HuH-7 (cell line): ENCODE results near the gene STARD10.
A peak's percentile ranks its signal among the peaks of the same experiment; 100 is the strongest.
"Not testable (repeated sequence)": the region's sequence is repeated elsewhere in the genome, so short reads cannot be mapped to it uniquely, and the experiment has no call there.

ENCODE experiments used
- DNase-seq: peaks from one replicate; pipeline ENCODE4 v3.0.0; 2011; ENCODE audit warnings: low spot score

STARD10 gene, protein sequence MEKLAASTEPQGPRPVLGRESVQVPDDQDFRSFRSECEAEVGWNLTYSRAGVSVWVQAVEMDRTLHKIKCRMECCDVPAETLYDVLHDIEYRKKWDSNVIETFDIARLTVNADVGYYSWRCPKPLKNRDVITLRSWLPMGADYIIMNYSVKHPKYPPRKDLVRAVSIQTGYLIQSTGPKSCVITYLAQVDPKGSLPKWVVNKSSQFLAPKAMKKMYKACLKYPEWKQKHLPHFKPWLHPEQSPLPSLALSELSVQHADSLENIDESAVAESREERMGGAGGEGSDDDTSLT

DNA sequence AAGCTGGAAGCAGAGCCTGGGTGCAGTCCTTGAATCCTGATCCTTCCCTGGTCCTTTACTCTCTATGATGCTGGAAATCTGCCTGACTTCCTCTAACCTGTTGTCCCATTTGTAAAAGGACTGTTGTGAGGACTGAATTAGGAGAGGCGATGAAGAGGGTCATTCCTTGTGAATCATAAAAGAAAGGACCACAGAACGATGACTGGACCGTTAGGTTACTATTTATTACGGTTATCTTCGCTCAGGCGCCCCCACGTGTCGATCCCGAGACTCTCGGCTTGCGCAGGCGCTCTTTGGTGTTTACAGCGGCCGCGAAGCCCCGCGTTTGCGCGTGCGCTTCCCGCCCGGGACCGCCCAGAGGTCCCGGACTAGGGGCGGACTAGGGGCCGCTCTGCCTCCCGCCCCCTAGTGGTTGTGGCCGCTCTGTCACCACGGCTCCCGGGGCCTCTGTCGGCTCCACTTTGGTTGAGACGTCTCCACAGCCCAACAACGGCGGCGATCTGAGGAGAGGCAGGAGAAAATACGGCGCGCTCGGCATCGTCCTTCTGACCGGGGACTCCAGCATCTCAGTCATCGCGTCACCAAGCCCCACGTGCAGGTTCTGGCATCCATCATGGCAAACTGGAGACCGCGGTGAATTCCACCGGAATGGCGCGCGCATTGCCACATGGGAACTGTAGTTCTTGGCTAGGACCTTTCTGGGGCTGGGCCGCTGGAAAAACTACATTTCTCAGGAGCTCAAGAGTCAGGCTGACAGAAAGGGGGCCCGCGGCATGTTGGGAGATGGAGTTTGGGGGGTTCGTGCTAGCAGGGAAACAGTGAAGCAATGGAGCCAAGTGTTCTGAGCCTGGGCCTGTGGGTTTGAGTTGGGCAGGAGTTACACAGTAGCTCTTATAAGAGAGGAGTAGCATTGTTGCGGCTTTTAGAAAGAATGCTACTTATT is at the start of gene STARD10:
Gene STARD10 (minus strand): TSS at position 623 of the 943 bp plus-strand sequence. CDS start 12,866 bp downstream, outside the sequence.
- DNase-seq = peak; percentile 90

DNA sequence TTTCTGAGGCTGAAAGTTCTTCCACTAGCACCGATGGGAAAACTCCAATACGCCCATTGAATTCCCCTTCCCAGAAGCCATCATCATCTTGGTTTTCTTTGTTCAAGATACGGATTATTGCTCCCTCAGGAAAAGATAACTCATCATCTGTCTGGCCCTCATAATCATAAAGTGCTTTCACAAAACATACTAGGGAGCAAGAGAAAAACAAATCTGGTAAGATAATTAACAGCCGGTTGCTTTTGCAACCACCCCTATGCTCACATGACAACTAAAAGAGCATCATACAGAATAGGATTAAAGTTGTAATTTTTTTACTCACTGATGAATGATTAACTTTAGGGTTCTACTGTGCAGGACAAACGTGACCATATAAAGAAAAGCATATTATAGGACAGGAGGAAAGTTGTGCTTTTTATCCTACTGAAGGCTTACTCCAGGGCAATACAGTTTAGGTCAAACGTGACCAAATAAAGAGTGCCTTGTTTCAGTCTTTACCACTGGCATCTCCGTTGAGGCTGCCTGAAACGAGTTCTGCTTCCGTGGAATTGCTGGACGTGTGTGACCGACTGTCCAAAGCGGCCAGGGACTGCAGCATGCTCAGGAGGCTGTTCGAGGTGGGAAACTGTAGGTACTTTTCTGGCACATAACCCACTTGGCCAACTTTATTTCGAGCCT is 48.9 kb upstream of the STARD10 start:
- DNase-seq = no peak

DNA sequence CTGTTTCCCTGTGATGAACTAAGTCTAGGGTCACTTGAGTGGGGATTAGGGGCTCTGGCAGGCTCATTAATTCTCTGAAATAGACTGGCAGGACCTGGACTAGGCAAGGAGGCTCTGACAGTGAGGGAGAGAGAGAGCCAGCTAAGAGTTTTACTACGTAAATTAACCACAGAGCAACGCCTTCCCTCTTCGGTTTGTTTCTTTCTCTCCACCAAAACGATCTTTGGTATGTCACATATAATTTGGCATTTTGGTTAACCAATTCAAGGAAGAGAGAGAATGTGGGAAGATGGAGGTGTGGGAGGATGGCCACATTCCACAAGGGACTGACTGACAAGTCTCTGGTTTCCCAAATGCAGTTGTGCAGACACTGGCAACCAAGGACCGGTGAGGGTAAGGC is 48.3 kb upstream of the STARD10 start:
- DNase-seq = no peak

DNA sequence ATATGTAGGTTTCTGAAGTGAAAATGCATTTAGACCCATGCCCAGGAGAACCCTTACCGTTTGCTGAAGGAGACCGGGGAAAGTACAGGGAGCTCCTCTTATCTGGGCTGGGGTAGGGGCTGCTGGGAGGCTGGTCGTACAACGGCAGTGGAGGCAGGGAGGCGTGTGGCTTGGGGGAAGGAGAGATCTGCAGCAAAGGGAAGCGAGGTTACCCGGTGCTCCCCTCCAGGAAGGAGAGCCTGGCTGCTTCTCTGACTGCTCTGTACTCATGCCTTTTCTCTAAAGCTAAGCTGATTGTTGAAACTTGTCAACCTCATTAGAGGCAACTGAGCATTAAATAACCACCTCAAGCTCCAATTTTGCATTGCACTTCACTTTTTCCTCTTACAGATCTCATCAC is 47.5 kb upstream of the STARD10 start:
- no peak for DNase-seq

DNA sequence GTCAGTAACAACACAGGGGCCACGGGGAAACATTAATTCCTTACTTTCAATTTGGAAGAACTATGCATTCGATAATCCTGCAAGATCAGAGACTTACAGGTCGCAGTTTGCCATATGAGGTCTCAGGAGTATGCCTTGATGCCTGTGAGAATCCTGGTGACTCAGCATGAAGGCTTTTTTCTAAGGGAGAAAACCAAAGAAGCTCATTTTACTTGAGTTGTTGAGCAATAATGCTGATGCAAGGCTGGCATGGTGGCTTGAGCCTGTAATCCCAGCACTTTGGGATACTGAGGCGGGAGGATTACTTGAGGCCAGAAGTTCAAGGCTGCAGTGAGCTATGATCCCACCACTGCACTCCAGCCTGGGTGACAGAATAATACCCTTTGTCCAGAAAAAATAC is 46.9 kb upstream of the STARD10 start:
- DNase-seq = no peak

DNA sequence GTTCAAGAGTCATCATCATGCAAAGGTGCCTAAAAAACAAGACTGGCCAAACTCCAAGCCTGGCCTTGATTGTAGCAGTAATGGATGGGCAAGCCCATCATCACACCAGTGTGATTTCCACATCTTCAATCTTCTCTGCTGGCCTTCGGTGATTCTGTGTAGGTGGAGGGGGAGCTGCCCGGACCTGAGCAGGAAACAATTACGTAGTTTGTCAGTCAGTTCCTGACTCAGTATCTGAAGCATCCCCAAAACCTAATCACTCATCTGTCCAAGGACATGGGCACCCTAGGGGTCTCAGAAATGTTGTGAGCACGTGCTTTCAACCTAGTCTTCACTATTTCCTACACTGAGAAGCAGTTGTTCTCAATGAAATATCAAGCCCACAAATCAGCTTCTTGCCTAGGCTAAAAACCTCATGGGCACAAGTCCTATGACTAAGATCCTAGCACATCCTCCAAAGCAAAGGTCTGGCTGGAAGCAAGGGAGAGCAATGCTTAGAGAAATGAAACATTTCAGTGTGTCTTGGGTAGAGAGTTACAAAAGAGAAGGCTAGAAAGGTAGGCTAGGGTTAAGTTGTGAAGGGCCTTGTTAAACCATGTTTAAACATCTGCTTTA is 45.0 kb upstream of the STARD10 start:
- DNase-seq = no peak

DNA sequence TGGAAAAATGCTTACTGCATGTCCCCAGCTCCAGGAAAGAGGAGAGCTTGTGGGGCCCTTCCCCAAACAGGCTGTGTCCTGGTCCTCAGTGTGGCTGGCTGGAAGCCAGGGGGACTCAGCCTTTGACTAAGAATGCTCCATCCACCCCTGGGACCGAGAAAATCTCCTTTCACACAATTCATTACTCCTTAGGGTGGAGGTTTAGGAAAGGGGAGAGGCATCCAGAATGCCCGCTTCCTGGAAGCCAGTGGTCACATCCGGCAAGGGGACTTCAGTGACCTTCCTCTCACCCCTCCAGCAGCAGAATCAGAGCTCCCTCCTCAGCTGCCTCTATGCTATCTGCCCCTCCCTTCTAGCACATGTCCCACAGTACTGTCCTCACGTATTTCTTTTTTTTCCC is 42.3 kb upstream of the STARD10 start:
- no peak for DNase-seq

DNA sequence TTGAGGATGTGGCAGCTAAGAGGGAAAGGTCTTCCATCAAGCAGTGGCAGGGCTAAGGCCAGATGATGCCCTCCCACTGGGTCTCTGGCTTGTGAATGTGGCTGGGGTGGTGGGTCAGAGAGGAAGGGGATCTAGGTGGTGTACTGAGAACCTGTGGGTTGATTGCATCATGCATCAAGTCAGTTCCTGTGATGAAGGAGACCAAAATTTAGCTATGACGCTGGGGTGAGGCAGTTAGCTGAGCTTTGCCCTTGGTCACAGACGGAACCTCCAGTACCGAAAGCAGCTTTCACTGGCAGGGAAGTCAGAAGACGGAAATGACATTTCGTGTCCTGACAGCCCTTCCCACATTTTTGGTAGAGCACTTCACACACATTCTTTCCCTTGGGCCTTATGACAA is 41.1 kb upstream of the STARD10 start:
- DNase-seq = no peak

DNA sequence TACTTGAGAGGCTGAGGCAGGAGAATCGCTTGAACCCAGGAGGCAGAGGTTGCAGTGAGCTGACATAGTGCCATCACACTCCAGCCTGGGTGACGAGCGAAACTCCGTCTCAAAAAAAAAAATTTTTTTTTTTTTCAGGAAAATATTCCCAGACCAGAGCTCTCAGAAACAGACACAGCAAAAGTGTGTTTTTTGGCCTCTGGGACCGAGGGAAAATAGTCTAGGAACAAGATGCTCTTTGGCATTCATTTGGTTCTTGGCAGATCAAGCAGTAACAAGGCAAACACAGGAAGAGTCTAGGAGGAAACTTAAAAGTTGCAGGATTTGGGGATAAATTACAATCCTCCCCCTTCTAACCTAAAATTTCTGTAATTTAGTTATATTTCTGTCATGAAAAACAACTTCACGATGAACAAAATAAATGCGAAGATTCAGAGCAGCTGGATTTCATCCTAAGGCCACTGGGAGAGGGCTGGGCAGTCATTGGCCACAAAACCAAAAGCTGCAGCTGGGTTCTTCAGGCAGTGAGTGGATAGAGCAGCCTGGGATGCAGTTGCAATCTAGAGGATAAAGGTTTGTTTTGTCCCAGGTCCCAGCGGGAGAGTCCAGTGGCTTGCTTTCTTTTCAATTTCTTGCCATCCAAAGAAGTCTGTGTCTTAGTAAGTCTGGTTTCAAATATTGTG is 40.1 kb upstream of the STARD10 start:
- DNase-seq = no peak

DNA sequence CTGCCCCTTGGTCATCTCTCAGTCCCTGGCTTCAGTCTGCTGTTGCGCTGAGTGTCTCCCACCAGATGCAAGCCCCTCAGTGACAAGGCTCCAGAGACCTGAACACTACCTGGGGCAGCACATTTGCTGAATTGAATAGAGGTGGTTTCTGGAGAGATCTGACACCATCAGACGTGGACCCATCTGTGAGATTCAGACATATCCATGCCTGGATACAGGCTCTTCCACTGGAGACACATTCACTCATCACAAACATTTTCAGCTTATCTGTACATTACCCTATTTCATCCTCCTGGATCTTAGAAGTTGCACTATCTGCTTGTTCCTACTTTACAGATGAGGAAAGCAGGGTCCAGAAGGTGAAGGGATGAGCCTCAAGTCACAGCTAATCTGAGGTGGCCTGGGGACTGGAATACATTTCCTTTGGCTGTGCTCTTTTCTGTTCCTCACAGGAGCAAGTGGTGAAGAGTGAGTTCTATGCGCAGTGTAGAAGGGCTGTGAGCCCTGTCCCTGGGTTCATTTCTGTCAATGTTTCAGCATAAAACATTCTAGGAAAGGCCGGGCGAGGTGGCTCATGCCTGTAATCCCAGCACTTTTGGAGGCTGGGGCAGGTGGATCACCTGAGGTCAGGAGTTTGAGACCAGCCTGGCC is 39.4 kb upstream of the STARD10 start:
- no peak for DNase-seq

DNA sequence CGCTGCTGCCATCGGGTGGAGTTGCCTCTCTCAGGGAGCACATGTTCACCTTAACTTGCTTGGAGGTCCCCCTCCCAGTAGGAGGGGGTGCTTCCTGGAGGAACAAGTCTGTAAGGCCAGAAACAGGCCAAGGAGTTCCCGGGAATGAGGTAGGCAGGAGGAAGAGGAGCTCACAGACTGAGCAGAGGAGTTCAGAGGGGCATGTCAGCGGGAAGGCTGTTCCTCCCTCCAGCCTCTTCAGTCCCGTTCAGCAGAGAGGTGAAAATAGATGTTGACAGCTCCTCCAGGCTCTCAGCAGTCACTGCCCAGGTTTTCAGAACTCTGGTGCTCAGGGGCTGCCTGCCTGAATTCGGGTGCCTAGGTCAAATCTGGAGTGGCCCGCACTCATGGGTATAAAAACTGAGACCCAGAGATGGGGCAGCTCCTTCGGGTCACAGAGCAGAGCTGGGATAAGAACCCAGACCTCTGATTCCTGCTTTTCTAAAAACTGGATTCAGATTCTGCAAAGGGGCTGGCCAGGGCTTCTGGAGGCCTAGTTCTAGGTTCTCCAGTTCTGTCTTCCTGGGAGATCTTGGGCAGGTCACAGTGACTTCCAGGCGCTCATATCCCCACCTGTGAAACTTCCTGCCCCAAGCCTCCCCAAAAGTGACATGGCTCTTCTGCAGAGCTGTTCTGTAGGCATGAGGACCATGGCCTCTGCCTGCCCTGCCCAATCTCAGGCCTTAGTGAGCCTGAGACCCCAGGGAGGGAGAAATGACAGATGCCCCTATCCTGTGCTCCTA is 38.6 kb upstream of the STARD10 start:
- no peak for DNase-seq

DNA sequence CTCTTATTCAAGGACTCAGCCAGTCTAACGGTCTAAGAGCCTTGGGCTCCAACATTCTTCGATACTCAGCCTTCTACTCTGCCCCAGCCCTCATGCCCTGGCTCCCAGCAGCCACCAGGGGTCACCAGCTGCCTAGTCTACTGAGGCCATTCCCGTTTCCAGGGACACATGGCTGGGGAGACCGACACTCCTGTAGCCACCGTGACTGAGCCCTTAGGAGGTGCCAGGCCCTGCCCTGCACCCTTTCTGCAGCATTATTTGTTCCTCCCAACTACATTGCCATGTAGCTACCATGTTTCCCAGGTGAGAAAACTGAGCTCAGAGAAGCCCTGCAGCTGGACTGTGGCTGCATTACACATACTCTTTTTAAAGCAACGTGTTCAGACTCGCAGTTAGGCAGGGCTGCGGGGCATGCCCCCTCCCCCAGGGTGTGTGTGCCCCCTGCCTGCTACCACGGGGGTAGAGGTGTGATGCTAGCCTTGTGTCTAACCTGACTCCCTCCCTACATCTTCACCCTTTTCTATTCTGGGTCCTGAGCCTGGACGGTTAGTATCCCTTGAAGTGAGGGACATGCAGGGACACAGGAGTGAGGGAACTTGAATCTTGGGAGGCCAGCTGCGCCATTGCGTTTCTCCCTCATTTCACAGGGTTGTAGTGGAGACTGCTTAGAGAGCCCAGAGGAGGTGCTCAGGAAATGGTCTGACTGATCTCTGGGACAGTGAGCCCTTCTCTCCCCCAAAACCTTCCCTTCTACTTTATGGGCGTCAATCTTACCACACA is 37.9 kb upstream of the STARD10 start:
- DNase-seq = peak; percentile 90

DNA sequence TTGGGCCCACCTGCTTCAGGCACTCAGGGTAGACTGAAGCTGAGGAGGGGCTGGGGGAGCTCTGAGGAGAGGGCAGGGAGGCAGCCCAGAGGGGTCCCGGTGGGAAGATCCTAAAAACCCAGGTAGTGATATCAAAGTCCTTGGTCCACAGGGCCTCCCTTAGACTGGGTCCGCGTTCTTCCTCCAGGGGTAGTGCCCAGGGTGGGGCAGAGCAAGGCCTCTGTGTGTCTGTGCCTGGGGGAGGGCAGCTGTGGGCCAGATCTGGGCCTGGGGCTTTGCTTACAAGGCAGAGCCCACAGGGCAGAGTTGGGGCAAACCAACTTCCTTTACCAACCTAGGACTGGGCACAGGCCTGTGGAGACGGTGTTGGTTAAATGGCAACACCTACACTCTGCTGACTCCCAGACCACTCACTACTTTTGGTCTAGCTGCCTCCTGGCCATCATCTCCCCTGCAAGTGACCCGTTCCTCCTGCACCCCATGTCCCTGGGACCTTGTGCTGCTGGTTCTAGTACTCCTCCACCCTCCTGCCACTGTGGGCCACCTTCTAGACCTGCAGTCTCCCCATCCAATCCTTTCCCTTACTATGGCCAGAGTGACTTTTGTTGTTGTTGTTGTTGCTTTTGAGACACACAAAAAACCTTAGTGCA is 36.2 kb upstream of the STARD10 start:
- no peak for DNase-seq

DNA sequence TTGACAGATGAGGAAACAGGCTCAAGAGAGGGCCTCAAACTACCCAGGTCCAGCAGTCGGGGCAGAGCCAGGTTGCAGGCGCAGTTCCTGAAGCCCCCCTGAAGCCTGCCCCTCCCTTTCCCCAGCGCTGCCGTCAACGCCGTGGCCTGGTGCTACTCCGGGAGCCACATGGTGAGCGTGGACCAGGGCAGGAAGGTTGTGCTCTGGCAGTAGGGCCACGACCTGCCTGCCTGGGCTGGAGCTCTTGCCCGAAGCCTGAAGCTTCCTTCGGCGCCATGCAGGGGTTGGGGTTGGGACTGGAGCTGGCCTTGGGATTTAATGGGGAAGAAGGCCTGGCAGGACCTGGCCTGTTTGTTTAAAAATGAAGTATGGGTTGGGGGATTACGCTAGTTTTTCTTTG is 35.3 kb upstream of the STARD10 start:
- DNase-seq = no peak

DNA sequence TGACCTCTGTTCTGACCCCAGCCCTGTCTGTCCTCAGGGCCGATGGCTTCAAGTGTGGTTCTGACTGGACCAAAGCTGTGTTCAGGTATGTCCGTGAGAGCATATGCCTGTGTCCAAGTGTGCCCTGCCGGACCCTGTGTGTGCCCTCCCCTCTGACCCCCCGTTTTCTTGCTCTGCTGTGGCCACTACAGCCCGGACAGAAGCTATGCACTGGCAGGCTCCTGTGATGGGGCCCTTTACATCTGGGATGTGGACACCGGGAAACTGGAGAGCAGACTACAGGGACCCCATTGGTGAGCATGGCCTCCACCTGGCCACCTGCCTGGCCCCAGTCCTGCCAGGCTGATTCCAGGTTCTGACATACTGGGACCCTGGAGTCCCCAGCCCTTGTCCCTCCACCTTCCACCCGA is 34.9 kb upstream of the STARD10 start:
- DNase-seq = no peak

DNA sequence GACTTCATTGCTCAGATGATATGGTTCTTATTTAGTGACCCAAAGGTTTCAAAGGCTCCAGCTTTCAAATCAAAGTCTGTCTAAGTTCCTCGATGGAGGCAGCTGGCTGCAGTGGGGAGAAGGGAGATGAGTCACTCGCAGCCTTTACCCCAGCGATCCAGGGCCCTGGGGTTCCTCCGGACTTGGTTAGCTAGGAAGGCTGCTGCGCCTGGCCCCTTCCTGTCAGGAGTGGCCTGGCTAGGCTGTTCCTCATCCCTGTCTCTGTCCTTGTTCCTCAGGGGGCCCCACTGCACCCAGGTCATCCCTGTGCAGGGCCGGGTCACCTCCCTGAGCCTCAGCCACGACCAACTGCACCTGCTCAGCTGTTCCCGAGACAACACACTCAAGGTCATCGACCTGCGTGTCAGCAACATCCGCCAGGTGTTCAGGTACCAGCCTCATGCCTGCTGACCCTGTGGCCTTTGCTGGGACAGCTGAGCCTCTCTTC is 34.3 kb upstream of the STARD10 start:
- no peak for DNase-seq

DNA sequence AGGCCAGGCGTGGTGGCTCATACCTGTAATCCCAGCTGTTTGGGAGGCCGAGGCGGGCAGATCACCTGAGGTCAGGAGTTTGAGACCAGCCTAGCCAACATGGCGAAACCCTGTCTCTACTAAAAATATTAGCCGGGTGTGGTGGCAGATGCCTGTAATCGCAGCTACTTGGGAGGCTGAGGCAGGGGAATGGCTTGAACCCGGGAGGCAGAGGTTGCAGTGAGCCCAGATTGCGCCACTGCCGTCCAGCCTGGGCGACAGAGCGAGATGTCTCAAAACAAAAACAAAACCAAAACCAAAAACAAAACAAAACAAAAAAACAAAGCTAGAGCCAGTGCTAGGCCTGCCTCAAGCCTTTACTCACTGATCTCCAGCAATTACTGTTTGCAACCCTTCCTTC is 33.8 kb upstream of the STARD10 start:
- not testable (repeated sequence) for DNase-seq

DNA sequence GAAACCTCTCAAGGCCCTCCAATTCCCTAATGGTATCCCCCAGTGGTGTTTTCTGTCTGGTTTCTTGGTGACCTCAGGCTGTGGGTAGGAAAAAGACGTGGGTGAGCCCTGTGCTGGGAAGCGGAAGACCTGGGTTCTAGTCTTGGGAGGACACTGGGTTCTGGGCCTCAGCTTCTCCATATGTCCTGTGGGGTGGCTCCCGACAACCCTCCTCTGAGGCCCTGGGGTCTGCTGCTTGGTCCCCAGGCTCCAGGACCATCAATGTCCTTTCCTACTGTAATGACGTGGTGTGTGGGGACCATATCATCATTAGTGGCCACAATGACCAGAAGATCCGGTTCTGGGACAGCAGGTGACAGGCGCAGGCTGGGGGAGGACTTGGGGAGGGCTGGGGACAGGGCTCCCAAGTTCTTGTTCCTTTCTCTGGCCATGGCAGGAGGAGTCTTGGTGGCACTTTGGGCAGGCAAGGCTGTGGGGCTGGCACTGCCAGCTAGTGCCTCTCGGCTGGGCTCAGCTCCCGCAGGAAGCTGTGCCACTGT is 33.2 kb upstream of the STARD10 start:
- DNase-seq = no peak
